ENCODE measurements around the gene TRIM44. TPM values are rescaled to one million over a fixed set of nuclear protein-coding genes. Genes with fewer than 3 reads are reported as not detected.

Gene TRIM44
- total and polyA plus RNA-seq, 12 donors = 5.5 to 89.8 (median 34.1) TPM

DNA sequence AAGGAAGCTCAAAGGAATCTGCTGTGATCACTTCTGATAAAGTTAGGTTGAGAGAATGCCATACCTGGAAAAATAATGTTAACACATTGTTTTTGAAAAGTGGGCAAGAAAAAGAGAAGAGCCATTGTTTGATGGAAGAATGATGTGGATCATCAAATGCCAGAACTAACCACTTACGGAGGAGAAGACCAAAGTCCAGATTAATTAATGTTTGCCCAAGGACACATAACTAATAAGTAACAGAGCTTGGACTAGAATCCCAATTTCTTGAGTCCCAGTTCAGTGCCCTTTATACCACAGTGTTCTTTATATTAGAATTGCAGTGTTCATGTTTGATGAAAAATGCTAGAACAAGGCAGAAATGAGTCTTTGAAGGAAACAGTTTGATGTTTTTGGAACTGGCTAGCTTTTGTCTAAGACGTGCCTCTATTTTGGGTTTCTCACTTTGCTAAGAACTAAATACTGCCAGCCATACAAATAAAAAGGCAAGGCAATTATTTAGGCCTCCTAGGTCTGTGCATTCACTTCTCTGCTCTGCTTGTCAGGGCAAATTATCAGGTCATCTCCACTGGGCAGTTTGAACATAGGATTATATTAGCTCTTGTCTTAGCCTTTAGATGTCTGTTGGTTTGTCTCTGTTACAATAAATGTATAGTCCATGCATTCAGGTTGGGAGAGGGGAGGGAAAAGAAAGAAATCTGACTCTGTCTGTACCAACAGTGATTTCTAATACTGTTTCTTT, 72.3 kb downstream of the TRIM44 start:
- DNase-seq = no peak
- no peaks in the 10 kb centered on the region for H3K36me3 ChIP-seq (replicated peaks in 1 of 2)
- no peak overlapping the region for H3K4me3 ChIP-seq
- intact Hi-C loops (cut with DNase I) = no loop called here
- H3K9me3 ChIP-seq (replicated peaks in 1 of 3) = peaks cover 0 to 13% (median 9%) of the 10 kb centered on the region in 3 donors
- WGBS, 4 donors = 37 to 92% (median 83%) methylated on average over 2 of the region's 2 CpGs
- H3K4me1 ChIP-seq (replicated peaks in 1 of 2) = no peaks in the 10 kb centered on the region
- TF ChIP-seq, protein P1, sequence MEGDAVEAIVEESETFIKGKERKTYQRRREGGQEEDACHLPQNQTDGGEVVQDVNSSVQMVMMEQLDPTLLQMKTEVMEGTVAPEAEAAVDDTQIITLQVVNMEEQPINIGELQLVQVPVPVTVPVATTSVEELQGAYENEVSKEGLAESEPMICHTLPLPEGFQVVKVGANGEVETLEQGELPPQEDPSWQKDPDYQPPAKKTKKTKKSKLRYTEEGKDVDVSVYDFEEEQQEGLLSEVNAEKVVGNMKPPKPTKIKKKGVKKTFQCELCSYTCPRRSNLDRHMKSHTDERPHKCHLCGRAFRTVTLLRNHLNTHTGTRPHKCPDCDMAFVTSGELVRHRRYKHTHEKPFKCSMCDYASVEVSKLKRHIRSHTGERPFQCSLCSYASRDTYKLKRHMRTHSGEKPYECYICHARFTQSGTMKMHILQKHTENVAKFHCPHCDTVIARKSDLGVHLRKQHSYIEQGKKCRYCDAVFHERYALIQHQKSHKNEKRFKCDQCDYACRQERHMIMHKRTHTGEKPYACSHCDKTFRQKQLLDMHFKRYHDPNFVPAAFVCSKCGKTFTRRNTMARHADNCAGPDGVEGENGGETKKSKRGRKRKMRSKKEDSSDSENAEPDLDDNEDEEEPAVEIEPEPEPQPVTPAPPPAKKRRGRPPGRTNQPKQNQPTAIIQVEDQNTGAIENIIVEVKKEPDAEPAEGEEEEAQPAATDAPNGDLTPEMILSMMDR (IDR thresholded peaks at IDR 0.05) = no peak
- no peak for TF ChIP-seq POLR2A (IDR thresholded peaks at IDR 0.05)
- no peaks in the 10 kb centered on the region for H3K27me3 ChIP-seq
- H3K27ac ChIP-seq = no peak overlapping the region

DNA sequence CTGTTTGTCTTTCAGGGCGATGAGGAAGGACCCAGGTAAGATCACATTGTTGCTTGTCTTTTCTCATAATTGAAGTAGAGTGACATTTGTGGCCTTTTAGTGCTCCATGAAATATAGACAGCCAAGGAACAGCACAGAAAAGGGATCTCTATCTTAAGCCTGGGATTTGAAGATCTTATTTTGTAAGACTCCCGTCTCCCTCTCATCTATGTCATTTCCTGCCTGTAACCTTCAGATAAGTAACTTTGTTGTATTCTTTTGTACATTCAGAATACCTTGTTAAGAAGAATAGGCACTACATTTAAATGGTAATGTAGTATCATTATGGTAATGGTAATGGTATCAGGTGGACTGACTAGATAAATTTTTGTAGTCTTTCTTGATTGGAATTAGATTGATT, 72.8 kb downstream of the TRIM44 start:
- TF ChIP-seq POLR2A (IDR thresholded peaks at IDR 0.05) = no peak
- TF ChIP-seq, protein P1 (IDR thresholded peaks at IDR 0.05) = no peak
- peaks cover 0 to 8% (median 4%) of the 10 kb centered on the region in 3 donors for H3K9me3 ChIP-seq (replicated peaks in 1 of 3)
- H3K36me3 ChIP-seq (replicated peaks in 1 of 2) = no peaks in the 10 kb centered on the region
- DNase-seq = no peak
- no peaks in the 10 kb centered on the region for H3K27me3 ChIP-seq
- 69 to 79% (median 73%) methylated on average over 2 of the region's 2 CpGs for WGBS, 4 donors
- H3K4me1 ChIP-seq (replicated peaks in 1 of 2) = peaks cover 0 to 3% of the 10 kb centered on the region in 2 donors
- no peak overlapping the region for H3K4me3 ChIP-seq
- H3K27ac ChIP-seq = no peak overlapping the region
- intact Hi-C loops (cut with DNase I) = no loop called here

DNA sequence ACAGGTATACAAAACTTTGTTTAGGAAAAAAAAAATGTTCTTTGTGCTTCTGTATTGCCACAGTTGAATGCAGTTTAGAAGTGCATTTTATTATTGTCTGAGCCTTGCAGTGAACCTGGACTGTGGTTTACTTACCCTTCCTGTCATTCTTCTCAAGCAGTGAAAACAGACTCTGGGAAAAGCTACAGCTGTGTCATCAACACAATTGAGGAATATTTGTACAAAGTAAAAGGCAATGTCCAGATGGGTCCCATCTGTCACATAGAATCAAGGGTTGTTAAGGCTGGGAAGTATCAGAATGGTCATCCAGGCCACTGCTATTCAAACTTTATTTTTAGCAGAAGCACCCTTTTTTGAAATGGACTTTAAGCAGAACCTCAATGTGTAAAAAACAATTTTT, 73.3 kb downstream of the TRIM44 start:
- DNase-seq = no peak

DNA sequence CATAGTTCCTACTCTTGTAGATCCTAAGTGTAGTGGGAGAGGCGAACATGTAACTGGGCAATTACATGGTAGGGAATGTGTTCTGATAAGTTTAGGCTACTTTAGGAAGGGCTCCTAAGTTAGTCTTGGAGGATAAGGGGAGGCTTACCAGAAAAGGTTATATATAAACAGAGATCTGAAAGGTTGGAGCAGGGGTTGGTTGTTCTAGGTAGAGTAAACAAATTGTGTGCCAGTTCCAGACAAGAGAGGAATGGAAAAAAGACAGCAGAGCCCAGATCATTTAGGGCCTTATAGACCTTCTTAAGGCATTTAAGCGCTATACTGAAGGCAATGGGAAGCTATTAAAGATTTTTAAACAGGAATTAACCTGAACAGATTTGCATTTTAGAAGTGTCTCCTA, 74.4 kb downstream of the TRIM44 start:
- H3K4me3 ChIP-seq = no peak overlapping the region
- no peaks in the 10 kb centered on the region for H3K27me3 ChIP-seq
- intact Hi-C loops (cut with DNase I) = no loop called here
- H3K36me3 ChIP-seq (replicated peaks in 1 of 2) = no peaks in the 10 kb centered on the region
- peaks cover 0 to 4% (median 0%) of the 10 kb centered on the region in 3 donors for H3K9me3 ChIP-seq (replicated peaks in 1 of 3)
- no peak for TF ChIP-seq POLR2A (IDR thresholded peaks at IDR 0.05)
- TF ChIP-seq, protein P1 (IDR thresholded peaks at IDR 0.05) = no peak
- WGBS, 4 donors = 94 to 100% (median 98%) methylated on average over 2 of the region's 2 CpGs
- no peak overlapping the region for H3K27ac ChIP-seq
- DNase-seq = no peak
- peaks cover 0 to 17% of the 10 kb centered on the region in 2 donors for H3K4me1 ChIP-seq (replicated peaks in 1 of 2)

More for the DNA sequence above, 73.3 kb downstream of the TRIM44 start:
- peaks cover 0 to 8% of the 10 kb centered on the region in 2 donors for H3K4me1 ChIP-seq (replicated peaks in 1 of 2)
- intact Hi-C loops (cut with DNase I) = no loop called here
- H3K9me3 ChIP-seq (replicated peaks in 1 of 3) = peaks cover 0 to 4% (median 3%) of the 10 kb centered on the region in 3 donors
- H3K36me3 ChIP-seq (replicated peaks in 1 of 2) = no peaks in the 10 kb centered on the region
- no peak overlapping the region for H3K4me3 ChIP-seq
- H3K27me3 ChIP-seq = no peaks in the 10 kb centered on the region
- H3K27ac ChIP-seq = no peak overlapping the region
- no peak for TF ChIP-seq POLR2A (IDR thresholded peaks at IDR 0.05)
- TF ChIP-seq, protein P1 (IDR thresholded peaks at IDR 0.05) = no peak
